LNCaP clone FGC (cell line): Measurements from ENCODE around the gene IRF7.

Experiments
- DNase-seq: peaks from one replicate; pipeline ENCODE4 v3.0.0-alpha.2; 2011; ENCODE audit warnings: low read depth
- H3K4me3 ChIP-seq: 2 replicates; pipeline ENCODE4 v1.5.1; 2011; ENCODE audit warnings: mild to moderate bottlenecking, low read depth, low read length, control low read depth
- TF ChIP-seq, protein P1 (sequence below): IDR thresholded peaks from 2 replicates; pipeline ENCODE4 v1.5.1; 2012; ENCODE audit warnings: mild to moderate bottlenecking; ENCODE audit not compliant: control insufficient read depth, insufficient read depth; ENCODE audit errors: extremely low read depth

The IRF7 gene

DNA sequence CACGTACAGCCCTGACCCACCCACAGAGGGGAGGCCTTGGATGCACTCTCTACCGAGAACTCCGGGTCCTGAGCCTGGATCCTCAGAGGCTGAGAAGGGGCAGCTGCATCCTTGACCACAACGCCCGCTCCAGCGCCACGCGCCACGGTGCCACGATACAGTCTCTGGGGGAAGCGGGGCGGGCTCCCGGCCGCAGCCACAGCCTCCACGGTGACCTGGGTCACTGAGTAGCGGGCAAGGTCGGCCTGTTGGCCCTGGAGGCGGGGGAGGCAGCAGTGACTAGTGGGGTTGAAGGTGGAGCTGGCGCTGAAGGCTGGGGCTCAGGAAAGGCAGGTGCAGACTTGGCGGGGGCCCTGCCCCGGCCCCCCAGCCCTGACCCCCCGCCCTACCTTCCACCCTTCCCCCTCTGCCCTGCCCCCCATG is 3.9 kb upstream of the IRF7 start:
- DNase-seq: no peak
- no peak overlapping the region for H3K4me3 ChIP-seq
- TF ChIP-seq, protein P1, sequence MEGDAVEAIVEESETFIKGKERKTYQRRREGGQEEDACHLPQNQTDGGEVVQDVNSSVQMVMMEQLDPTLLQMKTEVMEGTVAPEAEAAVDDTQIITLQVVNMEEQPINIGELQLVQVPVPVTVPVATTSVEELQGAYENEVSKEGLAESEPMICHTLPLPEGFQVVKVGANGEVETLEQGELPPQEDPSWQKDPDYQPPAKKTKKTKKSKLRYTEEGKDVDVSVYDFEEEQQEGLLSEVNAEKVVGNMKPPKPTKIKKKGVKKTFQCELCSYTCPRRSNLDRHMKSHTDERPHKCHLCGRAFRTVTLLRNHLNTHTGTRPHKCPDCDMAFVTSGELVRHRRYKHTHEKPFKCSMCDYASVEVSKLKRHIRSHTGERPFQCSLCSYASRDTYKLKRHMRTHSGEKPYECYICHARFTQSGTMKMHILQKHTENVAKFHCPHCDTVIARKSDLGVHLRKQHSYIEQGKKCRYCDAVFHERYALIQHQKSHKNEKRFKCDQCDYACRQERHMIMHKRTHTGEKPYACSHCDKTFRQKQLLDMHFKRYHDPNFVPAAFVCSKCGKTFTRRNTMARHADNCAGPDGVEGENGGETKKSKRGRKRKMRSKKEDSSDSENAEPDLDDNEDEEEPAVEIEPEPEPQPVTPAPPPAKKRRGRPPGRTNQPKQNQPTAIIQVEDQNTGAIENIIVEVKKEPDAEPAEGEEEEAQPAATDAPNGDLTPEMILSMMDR: no peak

DNA sequence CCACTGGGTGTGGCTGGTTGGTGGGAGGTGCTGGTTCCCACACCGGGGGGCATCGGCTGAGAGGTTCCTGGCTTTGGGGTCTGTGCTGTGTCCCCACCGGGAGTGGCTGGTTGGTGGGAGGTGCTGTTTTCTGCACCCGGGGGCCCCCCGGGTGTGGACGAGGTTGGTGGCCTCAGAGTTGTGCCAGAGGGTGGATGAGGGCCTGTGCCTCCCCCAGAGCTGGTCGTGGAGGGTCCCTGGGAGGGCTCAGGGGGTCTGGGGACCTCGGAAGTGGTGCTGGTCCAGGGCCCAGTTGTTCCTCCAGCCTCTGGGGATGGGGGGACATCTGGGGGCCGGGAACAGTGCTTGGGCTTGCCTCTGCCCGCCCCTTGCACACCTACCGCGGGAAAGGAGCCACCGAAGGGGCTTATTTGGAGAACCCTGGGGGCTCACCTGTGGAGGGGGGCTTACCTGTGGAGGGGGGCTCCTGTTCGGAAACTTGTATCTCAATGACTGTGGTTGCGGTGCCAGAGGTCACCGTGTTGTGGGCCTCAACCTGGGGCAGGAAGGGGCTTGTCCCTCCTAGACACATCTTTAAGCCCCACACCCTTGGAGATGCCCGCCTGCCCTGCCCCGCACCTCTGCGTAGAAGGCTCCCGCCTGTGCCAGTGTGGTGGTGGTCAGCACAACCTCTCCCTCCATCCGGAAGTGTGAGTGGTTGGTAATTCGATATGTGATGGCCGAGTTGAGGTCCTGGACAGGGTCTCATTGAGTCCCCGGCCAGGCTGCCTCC is 3.3 kb upstream of the IRF7 start:
- DNase-seq: no peak
- no peak overlapping the region for H3K4me3 ChIP-seq
- TF ChIP-seq, protein P1: no peak

DNA sequence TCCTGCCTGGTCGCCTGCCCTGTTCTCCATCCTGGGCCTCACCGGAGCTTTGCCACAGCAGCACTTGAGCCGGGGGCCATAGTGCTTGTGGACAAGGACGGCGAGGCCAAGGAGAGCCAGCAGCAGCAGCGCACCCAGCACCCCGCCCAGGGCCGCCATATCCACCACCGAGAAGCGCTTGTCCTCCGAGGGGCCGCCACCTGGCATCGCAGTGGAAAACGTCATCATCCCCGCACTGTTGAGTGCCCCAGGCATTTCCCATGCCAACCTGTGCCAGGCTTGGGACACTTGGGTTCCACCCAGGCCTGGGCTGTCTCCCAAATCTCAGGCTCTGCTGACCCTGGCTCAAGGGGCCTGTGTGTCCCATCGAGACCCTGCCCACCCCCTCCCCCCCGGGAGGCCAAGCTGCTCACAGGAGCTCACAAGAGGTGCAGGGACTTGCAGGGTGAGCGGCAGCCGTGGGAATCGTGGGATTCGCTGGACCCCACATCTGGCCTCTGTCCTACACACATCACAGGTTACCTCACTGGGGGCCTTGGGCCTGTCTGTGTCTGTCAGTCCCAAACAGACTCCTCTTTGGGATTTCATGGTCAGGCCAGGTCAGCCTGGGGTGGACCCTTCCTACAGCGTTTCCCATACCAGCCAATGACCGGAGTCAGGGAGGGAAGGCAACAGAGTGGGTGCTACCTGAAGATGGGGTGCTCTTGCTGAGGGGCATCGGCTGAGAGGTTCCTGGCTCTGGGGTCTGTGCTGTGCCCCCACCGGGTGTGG is 2.3 kb upstream of the IRF7 start:
- H3K4me3 ChIP-seq: no peak overlapping the region
- DNase-seq: no peak
- TF ChIP-seq, protein P1: no peak

DNA sequence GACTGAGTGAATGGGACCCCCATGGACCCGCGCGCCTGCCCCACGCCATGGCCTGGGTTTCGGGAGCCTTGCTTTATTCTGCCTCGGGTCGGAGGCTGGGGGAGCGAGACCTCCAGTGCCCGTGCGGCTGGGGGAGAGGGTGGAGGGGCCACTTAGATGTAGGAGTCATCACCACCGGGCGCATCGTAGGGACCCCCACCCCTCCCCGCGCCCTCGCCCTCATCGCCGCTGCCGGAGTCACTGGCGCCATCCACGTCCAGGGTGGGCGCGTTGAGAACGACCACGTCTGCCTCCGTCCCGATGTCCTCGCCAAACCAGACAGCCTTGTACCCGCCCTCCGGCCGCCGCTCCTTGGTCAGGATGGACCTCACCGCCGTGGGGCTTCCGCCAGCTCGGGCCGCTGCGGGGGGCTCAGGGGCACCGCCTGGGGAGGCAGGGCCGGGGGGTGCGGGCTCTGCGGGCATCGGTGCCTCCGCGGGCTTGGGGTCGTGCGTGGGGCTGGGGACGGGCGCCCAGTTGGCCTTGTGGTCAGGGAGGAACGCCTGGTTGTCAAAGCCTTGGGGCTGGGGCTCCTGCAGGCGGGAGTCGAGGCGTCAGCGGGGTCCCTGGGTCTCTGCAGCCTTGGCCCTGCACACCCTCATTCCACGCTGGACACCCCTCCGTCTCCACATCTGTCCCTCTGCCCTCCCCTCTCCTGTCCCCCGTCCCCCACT is 1.6 kb upstream of the IRF7 start:
- no peak overlapping the region for H3K4me3 ChIP-seq
- TF ChIP-seq, protein P1: no peak
- no peak for DNase-seq

DNA sequence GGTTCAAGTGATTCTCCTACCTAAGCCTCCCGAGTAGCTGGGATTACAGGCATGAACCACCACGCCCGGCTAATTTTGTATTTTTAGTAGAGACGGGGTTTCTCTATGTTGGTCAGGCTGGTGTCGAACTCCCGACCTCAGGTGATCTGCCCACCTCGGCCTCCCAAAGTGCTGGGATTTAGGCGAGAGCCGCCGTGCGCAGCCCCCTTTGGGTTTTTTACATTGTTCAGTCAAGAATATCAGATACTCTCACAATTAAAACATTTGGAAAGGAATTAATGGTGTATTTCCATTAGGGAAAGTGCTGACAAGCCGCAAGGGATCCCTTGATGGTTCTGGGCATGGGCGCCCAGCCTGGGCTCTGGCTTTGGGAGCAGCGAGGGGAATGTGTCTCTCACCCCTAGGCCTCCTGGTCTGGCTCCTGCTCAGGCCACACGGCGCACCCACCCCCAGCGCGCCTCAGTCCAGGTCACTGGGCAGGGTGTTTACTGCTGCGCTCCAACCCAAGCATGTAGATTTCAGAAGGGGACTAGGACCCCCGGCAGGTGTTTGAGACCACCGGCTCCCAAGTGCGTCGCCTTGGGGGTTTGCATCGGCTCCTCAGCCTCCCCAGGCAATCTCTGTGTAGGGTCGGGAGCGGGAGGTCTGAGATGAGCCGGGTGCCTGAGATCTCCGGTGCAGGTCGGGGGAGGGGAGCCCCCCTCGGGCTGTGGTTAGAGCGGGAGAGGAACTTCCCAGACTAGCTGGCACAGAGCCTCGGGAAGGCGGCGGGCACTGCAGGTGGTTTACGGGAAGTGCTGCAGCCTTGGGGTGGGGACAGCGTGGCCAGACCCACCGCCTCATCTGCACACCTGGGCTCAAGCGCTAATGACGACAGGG is 809 bp upstream of the IRF7 start:
- H3K4me3 ChIP-seq: peak overlapping the region; percentile 59
- TF ChIP-seq, protein P1: no peak

DNA sequence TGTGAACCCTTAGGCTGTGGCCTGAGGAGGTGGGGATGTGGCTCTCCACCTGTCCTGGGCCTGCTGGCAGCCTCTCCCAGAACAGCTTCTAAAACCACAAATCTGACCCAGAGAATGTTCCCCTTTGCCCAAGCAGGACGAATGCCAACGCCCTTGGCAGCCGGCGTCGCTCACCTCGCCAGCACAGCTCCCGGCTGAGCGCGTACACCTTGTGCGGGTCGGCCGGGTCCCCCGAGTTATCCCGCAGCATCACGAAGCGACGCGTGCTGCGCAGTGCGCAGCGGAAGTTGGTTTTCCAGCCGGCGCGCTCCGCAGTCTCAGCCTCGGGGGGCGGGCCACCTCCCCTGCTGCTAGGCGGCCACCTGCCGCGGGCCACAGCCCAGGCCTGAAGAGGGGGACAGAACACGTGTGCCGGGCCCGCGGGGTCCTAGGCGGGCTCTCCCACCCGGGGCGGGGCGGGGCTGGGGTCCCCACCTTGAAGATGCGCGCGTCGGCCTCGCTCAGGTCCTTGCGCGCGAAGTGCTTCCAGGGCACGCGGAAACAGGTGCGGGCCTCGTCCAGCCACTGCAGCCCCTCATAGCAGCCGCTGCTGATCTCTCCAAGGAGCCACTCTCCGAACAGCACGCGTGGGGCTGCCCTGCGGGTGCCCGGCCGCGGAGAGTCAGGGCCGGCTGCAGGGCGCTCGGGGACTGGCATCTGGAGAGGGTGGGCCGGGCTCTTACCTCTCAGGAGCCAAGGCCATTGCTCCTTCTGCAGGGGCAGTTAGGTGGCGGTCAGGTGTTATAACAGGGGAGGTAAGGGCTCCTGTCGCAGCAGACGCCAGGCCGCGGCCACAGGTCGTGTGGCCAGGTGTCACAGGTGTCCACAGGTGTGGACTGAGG is 887 bp downstream of the IRF7 start:
- TF ChIP-seq, protein P1: no peak
- peak overlapping the region; percentile 59 for H3K4me3 ChIP-seq
- DNase-seq: peak; percentile 25

More for the DNA sequence above, 809 bp upstream of the IRF7 start:
- DNase-seq: no peak
